ENCODE measurements around the gene WFDC11. TPM values are rescaled to one million over a fixed set of nuclear protein-coding genes. Genes with fewer than 3 reads are reported as not detected.
"Not testable (repeated sequence)": the region's sequence is repeated elsewhere in the genome, so short reads cannot be mapped to it uniquely, and the experiment has no call there.

The WFDC11 gene
- not detected in 2 replicates for total RNA-seq (2014; rRNA removed; shearing (Covaris generic))
- not detected in 2 replicates for total RNA-seq (2022)
- Bru-seq, nascent RNA: not detected
- not detected for BruChase-seq, experiment 1, labeled RNA remaining after a 6-hour chase
- not detected for BruChase-seq, experiment 2, labeled RNA remaining after a 2-hour chase
- long read RNA-seq: 0 reads

GRCh38 chr20:45670139-45670538, at the start of gene WFDC11:
Gene WFDC11 (minus strand): TSS chr20:45670239. CDS start chr20:45650600, 19,639 bp downstream.
- no peak within 1 kb of the TSS for H3K4me3 ChIP-seq (ENCODE audit: low read depth, low read length, poor library complexity, severe bottlenecking)
- H4K20me1 ChIP-seq (ENCODE audit: insufficient read depth, low read length): no peaks in the 10 kb centered on the region
- TF ChIP-seq EZH2phosphoT487 (IDR thresholded peaks at IDR 0.05; ENCODE audit: borderline replicate concordance, low read depth, low read length) (no peak), CTCF (conservative IDR thresholded peaks at IDR 0.05; ENCODE audit: low read length) (no peak)
- ChIA-PET CTCF (ENCODE audit: unreplicated experiment) (no interaction called here), POLR2A (no interaction called here)
- BruUV-seq (replicated peaks): no TSS peak
- DNase-seq (ENCODE audit: low spot score): no peak
- no peaks in the 10 kb centered on the region for H3K9me2 ChIP-seq (ENCODE audit: insufficient read depth, low read length)
- H3K4me2 ChIP-seq (ENCODE audit: low read length): no peak within 1 kb of the TSS
- no peak within 1 kb of the TSS for H2AFZ ChIP-seq (ENCODE audit: low read length)
- H3K36me3 ChIP-seq (ENCODE audit: insufficient read depth, low read length): no peaks in the 10 kb centered on the region
- no peaks in the 10 kb centered on the region for H3K4me1 ChIP-seq (ENCODE audit: insufficient read depth, low read length, poor library complexity, severe bottlenecking)
- no peaks in the 10 kb centered on the region for H3K9me3 ChIP-seq (ENCODE audit: low read length)
- H3K27ac ChIP-seq (ENCODE audit: low read depth, low read length, poor library complexity, severe bottlenecking): no peak within 1 kb of the TSS
- intact Hi-C loops (cut with micrococcal nuclease; ENCODE audit: unreplicated experiment): no loop called here
- no peaks in the 10 kb centered on the region for H3K79me2 ChIP-seq (ENCODE audit: insufficient read depth, low read depth, low read length)

GRCh38 chr20:45716141-45716688, 46.2 kb upstream of the WFDC11 start:
- H3K79me2 ChIP-seq (ENCODE audit: insufficient read depth, low read depth, low read length); BruUV-seq (replicated peaks); H4K20me1 ChIP-seq (ENCODE audit: insufficient read depth, low read length); H3K36me3 ChIP-seq (ENCODE audit: insufficient read depth, low read length); H3K27ac ChIP-seq (ENCODE audit: low read depth, low read length, poor library complexity, severe bottlenecking); H3K9me3 ChIP-seq (ENCODE audit: low read length); H2AFZ ChIP-seq (ENCODE audit: low read length); H3K9me2 ChIP-seq (ENCODE audit: insufficient read depth, low read length); H3K4me3 ChIP-seq (ENCODE audit: low read depth, low read length, poor library complexity, severe bottlenecking); intact Hi-C loops (cut with micrococcal nuclease; ENCODE audit: unreplicated experiment); CTCF ChIA-PET (ENCODE audit: unreplicated experiment); POLR2A ChIA-PET: not testable (repeated sequence)
- Histone ChIP-seq H3K4me2 (ENCODE audit: low read length) (0 out of 2 replicates have a peak overlapping the region, but pooled peaks have one; percentile 30), H3K4me1 (ENCODE audit: insufficient read depth, low read length, poor library complexity, severe bottlenecking) (peaks cover 11% of the 10 kb centered on the region)
- peak; percentile 41 for DNase-seq (ENCODE audit: low spot score)

- no TSS peak for BruUV-seq (replicated peaks)
- H3K9me2 ChIP-seq (ENCODE audit: insufficient read depth, low read length): no peaks in the 10 kb centered on the region
- H3K79me2 ChIP-seq (ENCODE audit: insufficient read depth, low read depth, low read length): no peaks in the 10 kb centered on the region
- TF ChIP-seq EZH2phosphoT487 (IDR thresholded peaks at IDR 0.05; ENCODE audit: borderline replicate concordance, low read depth, low read length): no peak
- no peak for TF ChIP-seq CTCF (conservative IDR thresholded peaks at IDR 0.05; ENCODE audit: low read length)
- H3K4me2 ChIP-seq (ENCODE audit: low read length): no peak within 1 kb of the TSS
- H3K4me3 ChIP-seq (ENCODE audit: low read depth, low read length, poor library complexity, severe bottlenecking): no peak within 1 kb of the TSS
- DNase-seq (ENCODE audit: low spot score): no peak
- H4K20me1 ChIP-seq (ENCODE audit: insufficient read depth, low read length): no peaks in the 10 kb centered on the region
- no peaks in the 10 kb centered on the region for H3K9me3 ChIP-seq (ENCODE audit: low read length)
- no peaks in the 10 kb centered on the region for H3K36me3 ChIP-seq (ENCODE audit: insufficient read depth, low read length)
- H3K4me1 ChIP-seq (ENCODE audit: insufficient read depth, low read length, poor library complexity, severe bottlenecking): no peaks in the 10 kb centered on the region
- intact Hi-C loops (cut with micrococcal nuclease; ENCODE audit: unreplicated experiment): no loop called here
- CTCF ChIA-PET (ENCODE audit: unreplicated experiment): no interaction called here
- no peak within 1 kb of the TSS for H2AFZ ChIP-seq (ENCODE audit: low read length)
- POLR2A ChIA-PET: no interaction called here
- no peak within 1 kb of the TSS for H3K27ac ChIP-seq (ENCODE audit: low read depth, low read length, poor library complexity, severe bottlenecking)
These were observed 35.1 kb upstream of the WFDC11 start, which contains the start of gene WFDC10B for GRCh38 chr20:45704969-45705637. Gene WFDC10B (minus strand): TSS chr20:45705019. CDS start chr20:45685992, 19,027 bp downstream.

Measured in OCI-LY7 (cell line).